Panc1 (cell line): ENCODE results near the gene BICDL2.

ENCODE experiments used
- CTCF ChIP-seq: fragments of 450-650 bp; IDR thresholded peaks from 2 replicates; pipeline ENCODE4 v1.5.1; 2017; ENCODE audit warnings: mild to moderate bottlenecking
- TCF7L2 ChIP-seq: IDR thresholded peaks from 2 replicates; pipeline ENCODE4 v1.6.1; 2011; ENCODE audit warnings: mild to moderate bottlenecking, low read depth, low read length, inconsistent platforms

GRCh38 chr16:3032624-3033023, 4.1 kb downstream of the BICDL2 start:
- TF ChIP-seq CTCF (no peak), TCF7L2 (no peak)
